ENCODE measurements around the gene MTR.
A peak's percentile ranks its signal among the peaks of the same experiment; 100 is the strongest.
"Not testable (repeated sequence)": the region's sequence is repeated elsewhere in the genome, so short reads cannot be mapped to it uniquely, and the experiment has no call there.

MTR gene

GRCh38 chr1:236908669-236909068 is 113.6 kb downstream of the MTR start:
- DNase-seq: no peak

- DNase-seq: not testable (repeated sequence)
These were observed 116.0 kb downstream of the MTR start for GRCh38 chr1:236911047-236911446.

- peak; percentile 72 for DNase-seq
These were observed 118.4 kb downstream of the MTR start for GRCh38 chr1:236913371-236914037.

DNA sequence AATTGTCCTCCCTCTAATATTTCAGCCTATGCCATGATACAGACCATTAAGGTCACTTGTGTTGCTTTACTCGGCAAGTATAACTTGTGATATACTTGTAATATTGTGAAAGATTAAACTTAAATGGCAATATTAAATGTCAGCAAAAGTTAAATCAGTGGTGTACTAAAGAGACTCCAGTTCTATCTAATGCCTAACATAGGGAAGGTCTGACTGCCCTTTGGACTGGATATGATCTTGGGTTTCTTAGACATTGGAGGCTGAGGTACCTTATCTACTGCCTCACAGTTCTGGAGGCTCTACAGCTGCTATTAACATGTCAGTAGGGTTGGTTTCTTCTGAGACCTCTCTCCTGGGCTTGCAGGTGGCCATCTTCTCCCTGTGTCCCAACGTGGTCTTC is 119.3 kb downstream of the MTR start:
- no peak for DNase-seq

DNA sequence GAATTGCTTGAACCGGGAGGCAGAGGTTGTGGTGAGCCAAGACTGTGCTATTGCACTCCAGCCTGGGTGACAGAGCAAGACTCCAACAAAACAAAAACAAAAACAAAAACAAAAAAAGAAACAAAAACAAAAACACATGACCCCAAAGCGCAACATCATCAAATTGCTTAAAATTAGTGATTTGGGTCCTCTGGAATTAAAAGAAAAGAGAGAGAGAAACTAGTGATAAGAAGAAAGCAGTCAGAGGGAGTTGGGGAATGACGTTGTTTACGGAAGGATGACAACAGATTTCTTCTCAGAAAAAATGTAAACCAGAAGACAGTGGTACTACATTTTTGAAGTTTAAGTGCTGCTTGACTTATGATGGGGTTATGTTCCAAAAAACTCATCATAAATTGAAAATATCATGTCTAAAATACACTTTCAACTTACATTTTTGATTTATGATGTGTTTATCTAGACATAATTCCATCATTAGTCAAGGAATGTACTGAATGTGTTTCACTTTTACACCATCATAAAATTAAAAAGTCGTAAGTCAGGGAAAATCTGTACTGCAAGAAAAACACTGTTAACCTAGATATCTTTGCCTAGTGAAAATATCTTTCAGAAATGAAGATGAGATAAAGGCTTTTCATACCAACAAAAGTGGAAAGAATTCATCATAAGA is 121.2 kb downstream of the MTR start:
- DNase-seq: no peak

DNA sequence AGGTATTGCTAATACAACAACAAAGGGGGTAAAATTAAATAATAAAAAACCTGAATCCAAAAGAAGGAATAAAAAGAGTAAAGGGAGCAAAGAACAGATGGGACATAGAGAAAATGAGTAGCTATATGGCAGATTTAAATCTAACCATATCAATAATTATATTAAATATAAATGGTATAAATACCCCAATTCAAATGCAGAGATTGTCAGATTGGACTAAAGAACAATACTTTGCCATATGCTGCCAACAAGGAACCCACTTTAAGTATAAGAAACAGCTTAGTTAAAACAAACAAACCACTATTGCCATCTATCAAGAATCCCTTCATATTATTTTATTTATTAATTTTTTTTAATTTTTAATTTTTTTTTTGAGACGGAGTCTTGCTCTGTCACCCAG is 122.4 kb downstream of the MTR start:
- DNase-seq: no peak

- no peak for DNase-seq
These were observed 125.3 kb downstream of the MTR start for GRCh38 chr1:236920286-236920894.

GRCh38 chr1:236921610-236922009 is 126.5 kb downstream of the MTR start:
- no peak for DNase-seq

DNA sequence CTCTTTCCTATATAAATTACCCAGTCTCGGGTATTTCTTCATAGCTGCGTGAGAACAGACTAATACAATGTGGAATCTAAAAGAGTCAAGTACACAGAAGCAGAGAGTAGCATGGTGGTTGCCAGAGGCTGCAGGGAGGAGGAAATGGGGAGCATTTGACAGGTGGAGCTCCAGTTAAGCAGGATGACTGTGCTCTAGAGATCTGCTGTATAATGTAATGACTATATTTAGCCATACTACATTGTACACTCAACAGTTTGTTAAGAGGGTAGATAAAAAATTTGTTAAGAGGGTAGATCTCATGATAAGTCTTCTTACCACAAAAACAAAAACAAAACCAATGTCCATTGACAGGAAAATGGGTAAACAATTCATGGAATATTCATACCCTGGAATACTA is 127.1 kb downstream of the MTR start:
- no peak for DNase-seq

- DNase-seq: no peak
These were observed 130.3 kb downstream of the MTR start for GRCh38 chr1:236925386-236925785.

DNA sequence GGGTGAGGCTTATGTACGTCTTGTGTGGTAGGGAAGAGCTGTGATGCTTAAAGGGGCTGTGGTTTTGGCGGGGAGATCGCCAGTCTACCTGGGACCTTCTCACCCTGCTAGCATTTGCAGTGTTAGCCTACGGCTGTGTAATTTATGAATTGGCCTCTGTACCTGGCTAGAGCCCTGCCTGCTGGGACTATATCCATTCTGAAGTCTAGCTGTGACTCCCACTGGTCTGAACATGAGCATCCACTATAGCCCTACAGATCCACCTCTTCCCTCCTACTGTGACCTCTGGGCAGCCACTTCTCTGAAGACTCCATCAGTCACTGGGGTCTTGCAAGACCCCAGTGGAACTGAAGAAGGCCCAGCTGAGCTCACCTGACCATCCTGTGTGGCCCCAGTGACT is 135.4 kb downstream of the MTR start:
- no peak for DNase-seq

- no peak for DNase-seq
These were observed 143.7 kb downstream of the MTR start for GRCh38 chr1:236938760-236939159.

DNA sequence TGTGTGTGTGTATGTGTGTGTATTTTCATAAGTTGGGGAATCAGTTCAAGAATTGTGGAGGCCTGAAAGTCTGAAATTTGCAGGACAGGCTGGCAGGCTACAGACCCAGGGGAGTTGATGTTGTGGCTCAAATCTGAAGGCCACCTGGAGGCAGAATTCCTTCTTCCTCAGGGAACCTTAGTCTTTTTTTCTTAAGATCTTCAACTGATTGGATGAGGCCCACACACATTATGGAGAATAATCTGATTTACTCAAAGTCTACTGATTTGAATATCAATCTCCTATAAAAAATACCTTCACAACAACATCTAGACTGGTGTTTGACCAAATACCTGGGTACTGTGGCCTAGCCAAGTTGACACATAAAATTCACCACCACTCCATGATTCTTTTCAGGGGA is 147.3 kb downstream of the MTR start:
- no peak for DNase-seq

DNA sequence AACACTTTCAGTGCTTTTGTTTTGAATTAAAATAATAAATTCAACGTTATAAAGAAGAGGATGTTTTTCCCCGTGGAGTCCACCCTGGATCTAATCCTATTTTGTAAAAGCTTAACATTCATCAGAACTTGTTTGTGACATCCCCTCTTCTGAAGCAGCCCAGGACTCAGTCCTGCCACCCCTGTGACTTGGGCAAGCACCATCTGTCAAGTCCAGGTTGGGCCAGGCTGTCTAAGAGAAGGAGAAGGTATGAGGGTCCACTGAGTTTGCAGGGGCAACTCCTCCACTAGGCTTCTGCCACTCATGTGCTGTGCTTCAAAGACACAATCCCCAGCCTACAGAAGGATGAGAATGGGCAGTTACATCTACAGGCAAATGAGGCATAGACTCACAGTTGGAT is 149.5 kb downstream of the MTR start:
- DNase-seq: no peak

- DNase-seq: no peak
These were observed 149.9 kb downstream of the MTR start for GRCh38 chr1:236945002-236945401.

- DNase-seq: no peak
These were observed 152.7 kb downstream of the MTR start for GRCh38 chr1:236947794-236948193.

DNA sequence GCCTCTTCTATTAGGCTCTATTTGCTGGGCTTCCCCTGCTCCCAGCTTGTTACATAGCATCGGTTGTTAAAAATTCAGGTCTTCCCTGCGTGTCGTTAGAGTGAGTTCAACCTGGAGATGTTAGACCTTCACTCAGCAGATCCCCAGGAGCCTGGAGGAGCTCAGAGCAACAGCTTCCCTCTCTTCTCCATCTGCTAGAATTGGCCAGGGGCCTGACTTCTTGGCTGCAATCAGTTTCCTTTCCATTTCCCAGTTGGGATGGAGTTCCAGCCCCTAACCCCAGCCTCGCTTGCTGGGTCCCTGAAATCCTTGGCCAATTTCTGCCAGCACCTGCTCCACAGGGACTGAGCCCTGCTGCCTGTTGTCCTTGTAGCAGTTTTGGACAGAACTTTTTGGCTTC is 153.3 kb downstream of the MTR start:
- DNase-seq: no peak

DNA sequence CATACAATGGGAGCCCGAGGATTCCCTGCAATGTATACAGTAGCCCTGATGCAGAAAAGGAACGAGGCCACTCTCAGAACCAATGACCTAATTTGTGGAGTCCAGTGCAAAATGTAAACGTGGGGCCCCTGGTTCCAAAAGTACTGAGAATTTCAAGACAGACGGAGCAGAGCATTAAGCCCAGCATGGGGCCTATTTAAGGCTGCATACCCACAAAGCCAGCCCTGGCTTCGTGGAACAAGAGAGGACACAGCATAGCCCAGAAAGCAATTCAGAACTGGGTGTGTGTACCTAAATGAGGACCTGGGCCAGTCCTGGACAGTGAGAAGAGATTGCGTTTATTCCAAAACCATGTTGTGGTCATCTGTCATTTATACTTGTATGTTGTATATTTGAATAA is 153.9 kb downstream of the MTR start:
- DNase-seq: no peak

DNA sequence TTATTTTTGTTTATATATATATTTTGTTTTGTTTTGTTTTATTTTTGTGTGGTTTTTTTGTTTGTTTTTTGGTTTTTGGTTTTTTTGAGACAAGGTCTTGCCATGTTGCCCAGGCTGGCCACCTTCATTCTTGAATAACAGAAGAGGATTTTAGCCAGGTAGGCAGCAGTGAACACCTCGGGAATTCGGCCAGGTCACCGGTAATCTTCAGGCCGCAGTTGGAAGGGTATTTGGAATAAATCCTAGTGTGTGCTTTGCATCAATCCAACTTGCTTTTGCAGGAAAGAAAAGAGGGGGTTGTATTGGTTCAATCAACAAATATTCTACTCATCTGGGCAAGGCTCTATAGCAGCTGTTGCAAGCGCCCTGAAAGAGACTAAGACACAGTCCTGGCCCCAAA is 155.3 kb downstream of the MTR start:
- no peak for DNase-seq

GRCh38 chr1:236951672-236952071 is 156.6 kb downstream of the MTR start:
- no peak for DNase-seq

GRCh38 chr1:236952246-236953003 is 157.3 kb downstream of the MTR start:
- DNase-seq: no peak

- no peak for DNase-seq
These were observed 158.1 kb downstream of the MTR start for GRCh38 chr1:236953151-236953700.

Measured in fibroblast of skin of abdomen (primary cell).